HepG2 (cell line): ENCODE measurements around the gene EMC9. TPM values are rescaled to one million over a fixed set of nuclear protein-coding genes. Genes with fewer than 3 reads are reported as not detected.
A peak's percentile ranks its signal among the peaks of the same experiment; 100 is the strongest.

Source experiments
- CREM ChIP-seq, 2 experiments: sonication (generic) in 1 of 2; formaldehyde crosslinking in 1 of 2; IDR thresholded peaks; 2 replicates each; pipeline versions ENCODE4 v1.4.0 to v1.6.1; 2016 to 2020; ENCODE audit warnings: antibody characterized with exemption in 1 of 2, mild to moderate bottlenecking in 1 of 2, missing genetic modification reagents in 1 of 2
- KDM5B ChIP-seq: sonication (generic); formaldehyde crosslinking; IDR thresholded peaks from 2 replicates; pipeline ENCODE4 v1.4.0; 2020; ENCODE audit warnings: missing genetic modification reagents, mild to moderate bottlenecking, borderline replicate concordance
- MED8 ChIP-seq: sonication (generic); formaldehyde crosslinking; IDR thresholded peaks from 2 replicates; pipeline ENCODE4 v1.8.1; 2023; ENCODE audit warnings: mild to moderate bottlenecking, missing genetic modification reagents; ENCODE audit not compliant: insufficient replicate concordance
- TBL1XR1 ChIP-seq: fragments of 150-350 bp; IDR thresholded peaks from 2 replicates; pipeline ENCODE4 v1.6.1; 2014; ENCODE audit warnings: borderline replicate concordance, low read length; ENCODE audit not compliant: partially characterized antibody
- TCF7L2 ChIP-seq: IDR thresholded peaks from 2 replicates; pipeline ENCODE4 v1.6.1; 2011; ENCODE audit warnings: mild to moderate bottlenecking, low read depth, low read length, moderate library complexity
- ZNF343 ChIP-seq: sonication (generic); formaldehyde crosslinking; IDR thresholded peaks from 2 replicates; pipeline ENCODE4 v1.4.0; 2020; ENCODE audit warnings: mild to moderate bottlenecking, missing genetic modification reagents
- ZNF547 ChIP-seq: sonication (generic); formaldehyde crosslinking; IDR thresholded peaks from 2 replicates; pipeline ENCODE4 v1.5.1; 2020; ENCODE audit warnings: mild to moderate bottlenecking, missing genetic modification reagents
- ZNF577 ChIP-seq: sonication (generic); formaldehyde crosslinking; IDR thresholded peaks from 2 replicates; pipeline ENCODE4 v1.4.0; 2020; ENCODE audit warnings: mild to moderate bottlenecking, low read depth, missing genetic modification reagents, borderline replicate concordance
- polyA plus RNA-seq, 8 experiments: library from polyadenylated mRNA; depleted of rRNA in 3 of 8; stranded (reverse) in 7 of 8; unstranded in 1 of 8; fragments of >200 nt; fragmentation: Illumina TruSeq in 4 of 8; extraction: Trizol in 4 of 8; gene quantifications; 2 replicates each; pipeline versions ENCODE4 v1.2.1 to v1.2.3, GENCODE V29; 2011 to 2016; ENCODE audit warnings: low read depth in 4 of 8, missing spikeins in 1 of 8, mixed read lengths in 1 of 8; ENCODE audit not compliant: insufficient read depth in 1 of 8
- total RNA-seq, 5 experiments: library from RNA; depleted of rRNA; stranded (reverse); fragments of >200 nt; fragmentation: Illumina TruSeq; extraction: Trizol; gene quantifications; 2 replicates each; pipeline ENCODE4 v1.2.3, GENCODE V29; 2016; ENCODE audit warnings: low read depth in 1 of 5
- TF ChIP-seq, protein P1 (sequence below): sonication (generic); formaldehyde crosslinking; IDR thresholded peaks from 2 replicates; pipeline ENCODE4 v1.8.0; 2022; ENCODE audit warnings: mild to moderate bottlenecking, missing genetic modification reagents, moderate library complexity
- TF ChIP-seq, protein P2 (sequence below): sonication (generic); formaldehyde crosslinking; IDR thresholded peaks from 2 replicates; pipeline ENCODE4 v1.4.0; 2020; ENCODE audit warnings: missing genetic modification reagents, mild to moderate bottlenecking, borderline replicate concordance
- TF ChIP-seq, protein P3 (sequence below): sonication (generic); formaldehyde crosslinking; IDR thresholded peaks from one replicate; pipeline ENCODE4 v1.5.1; 2020; ENCODE audit warnings: mild to moderate bottlenecking, missing genetic modification reagents; ENCODE audit errors: not compliant biosample characterization
- TF ChIP-seq, protein P4 (sequence below): sonication (generic); formaldehyde crosslinking; IDR thresholded peaks from 2 replicates; pipeline ENCODE4 v1.5.1; 2020; ENCODE audit warnings: missing genetic modification reagents, mild to moderate bottlenecking, borderline replicate concordance

EMC9 gene
- total and polyA plus RNA-seq, 2 of the 13 experiments (the other 11 are each of a cell fraction or from before 2014, with no cell fraction given), result 60.5 to 78.7 TPM

DNA sequence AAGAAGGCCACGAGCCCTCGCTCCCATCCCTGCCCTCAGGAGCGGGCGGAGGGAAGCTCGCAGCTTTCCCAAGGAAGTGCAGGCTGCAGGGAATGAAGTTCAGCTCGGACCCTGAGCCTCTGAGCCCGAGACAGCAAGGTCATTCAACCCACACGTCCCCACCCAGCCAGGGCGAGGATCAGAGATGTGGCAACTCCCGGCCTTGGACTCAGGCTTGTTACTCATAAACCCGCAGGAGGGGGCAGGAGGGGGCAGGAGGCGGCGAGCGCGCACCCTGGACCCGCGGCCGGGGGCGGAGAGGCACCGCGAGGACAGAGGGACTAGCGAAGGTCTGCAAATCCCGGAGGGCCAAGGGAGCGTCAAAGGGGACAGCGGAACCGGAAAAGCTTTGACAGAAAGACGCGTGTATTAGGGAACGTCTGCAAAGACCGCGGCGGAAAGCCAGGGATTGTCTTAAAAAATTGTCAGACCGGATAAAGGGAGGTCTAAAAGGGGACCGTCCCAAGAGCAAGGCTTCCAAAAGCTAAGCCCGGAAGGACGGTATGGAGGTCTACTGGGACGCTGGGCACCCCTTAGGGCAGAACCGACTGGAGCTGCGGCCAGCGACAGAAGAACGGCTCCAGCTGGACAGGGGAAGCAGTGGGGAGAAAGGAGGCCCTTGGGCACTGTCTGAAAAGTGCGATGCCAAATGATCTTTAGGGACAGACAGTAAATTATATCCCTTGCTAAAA lies 27.4 kb downstream of the EMC9 start (continued):
- TF ChIP-seq TCF7L2, result no peak
- TF ChIP-seq MED8, result peak; percentile 99
- no peak for TF ChIP-seq ZNF577
- peak; percentile 84; the same call in 1 of the 2 replicates for TF ChIP-seq CREM (IDR thresholded peaks at IDR 0.05)
- TF ChIP-seq CREM (CRISPR knock-in tag; IDR thresholded peaks at IDR 0.05), result peak; percentile 39; the same call in 1 of the 2 replicates
- TF ChIP-seq, protein P1, sequence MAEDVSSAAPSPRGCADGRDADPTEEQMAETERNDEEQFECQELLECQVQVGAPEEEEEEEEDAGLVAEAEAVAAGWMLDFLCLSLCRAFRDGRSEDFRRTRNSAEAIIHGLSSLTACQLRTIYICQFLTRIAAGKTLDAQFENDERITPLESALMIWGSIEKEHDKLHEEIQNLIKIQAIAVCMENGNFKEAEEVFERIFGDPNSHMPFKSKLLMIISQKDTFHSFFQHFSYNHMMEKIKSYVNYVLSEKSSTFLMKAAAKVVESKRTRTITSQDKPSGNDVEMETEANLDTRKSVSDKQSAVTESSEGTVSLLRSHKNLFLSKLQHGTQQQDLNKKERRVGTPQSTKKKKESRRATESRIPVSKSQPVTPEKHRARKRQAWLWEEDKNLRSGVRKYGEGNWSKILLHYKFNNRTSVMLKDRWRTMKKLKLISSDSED (CRISPR knock-in tag), result no peak; the same call in 1 of the 2 replicates
- TF ChIP-seq, protein P2, sequence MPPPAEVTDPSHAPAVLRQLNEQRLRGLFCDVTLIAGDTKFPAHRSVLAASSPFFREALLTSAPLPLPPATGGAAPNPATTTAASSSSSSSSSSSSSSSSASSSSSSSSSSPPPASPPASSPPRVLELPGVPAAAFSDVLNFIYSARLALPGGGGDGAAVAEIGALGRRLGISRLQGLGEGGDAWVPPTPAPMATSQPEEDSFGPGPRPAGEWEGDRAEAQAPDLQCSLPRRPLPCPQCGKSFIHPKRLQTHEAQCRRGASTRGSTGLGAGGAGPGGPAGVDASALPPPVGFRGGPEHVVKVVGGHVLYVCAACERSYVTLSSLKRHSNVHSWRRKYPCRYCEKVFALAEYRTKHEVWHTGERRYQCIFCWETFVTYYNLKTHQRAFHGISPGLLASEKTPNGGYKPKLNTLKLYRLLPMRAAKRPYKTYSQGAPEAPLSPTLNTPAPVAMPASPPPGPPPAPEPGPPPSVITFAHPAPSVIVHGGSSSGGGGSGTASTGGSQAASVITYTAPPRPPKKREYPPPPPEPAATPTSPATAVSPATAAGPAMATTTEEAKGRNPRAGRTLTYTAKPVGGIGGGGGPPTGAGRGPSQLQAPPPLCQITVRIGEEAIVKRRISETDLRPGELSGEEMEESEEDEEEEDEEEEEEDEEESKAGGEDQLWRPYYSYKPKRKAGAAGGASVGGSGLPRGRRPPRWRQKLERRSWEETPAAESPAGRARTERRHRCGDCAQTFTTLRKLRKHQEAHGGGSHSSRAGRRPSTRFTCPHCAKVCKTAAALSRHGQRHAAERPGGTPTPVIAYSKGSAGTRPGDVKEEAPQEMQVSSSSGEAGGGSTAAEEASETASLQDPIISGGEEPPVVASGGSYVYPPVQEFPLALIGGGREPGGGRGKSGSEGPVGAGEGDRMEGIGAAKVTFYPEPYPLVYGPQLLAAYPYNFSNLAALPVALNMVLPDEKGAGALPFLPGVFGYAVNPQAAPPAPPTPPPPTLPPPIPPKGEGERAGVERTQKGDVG (CRISPR knock-in tag), result peak; percentile 98
- TF ChIP-seq KDM5B (CRISPR knock-in tag), result peak; percentile 97; the same call in 1 of the 2 replicates
- TF ChIP-seq, protein P3, sequence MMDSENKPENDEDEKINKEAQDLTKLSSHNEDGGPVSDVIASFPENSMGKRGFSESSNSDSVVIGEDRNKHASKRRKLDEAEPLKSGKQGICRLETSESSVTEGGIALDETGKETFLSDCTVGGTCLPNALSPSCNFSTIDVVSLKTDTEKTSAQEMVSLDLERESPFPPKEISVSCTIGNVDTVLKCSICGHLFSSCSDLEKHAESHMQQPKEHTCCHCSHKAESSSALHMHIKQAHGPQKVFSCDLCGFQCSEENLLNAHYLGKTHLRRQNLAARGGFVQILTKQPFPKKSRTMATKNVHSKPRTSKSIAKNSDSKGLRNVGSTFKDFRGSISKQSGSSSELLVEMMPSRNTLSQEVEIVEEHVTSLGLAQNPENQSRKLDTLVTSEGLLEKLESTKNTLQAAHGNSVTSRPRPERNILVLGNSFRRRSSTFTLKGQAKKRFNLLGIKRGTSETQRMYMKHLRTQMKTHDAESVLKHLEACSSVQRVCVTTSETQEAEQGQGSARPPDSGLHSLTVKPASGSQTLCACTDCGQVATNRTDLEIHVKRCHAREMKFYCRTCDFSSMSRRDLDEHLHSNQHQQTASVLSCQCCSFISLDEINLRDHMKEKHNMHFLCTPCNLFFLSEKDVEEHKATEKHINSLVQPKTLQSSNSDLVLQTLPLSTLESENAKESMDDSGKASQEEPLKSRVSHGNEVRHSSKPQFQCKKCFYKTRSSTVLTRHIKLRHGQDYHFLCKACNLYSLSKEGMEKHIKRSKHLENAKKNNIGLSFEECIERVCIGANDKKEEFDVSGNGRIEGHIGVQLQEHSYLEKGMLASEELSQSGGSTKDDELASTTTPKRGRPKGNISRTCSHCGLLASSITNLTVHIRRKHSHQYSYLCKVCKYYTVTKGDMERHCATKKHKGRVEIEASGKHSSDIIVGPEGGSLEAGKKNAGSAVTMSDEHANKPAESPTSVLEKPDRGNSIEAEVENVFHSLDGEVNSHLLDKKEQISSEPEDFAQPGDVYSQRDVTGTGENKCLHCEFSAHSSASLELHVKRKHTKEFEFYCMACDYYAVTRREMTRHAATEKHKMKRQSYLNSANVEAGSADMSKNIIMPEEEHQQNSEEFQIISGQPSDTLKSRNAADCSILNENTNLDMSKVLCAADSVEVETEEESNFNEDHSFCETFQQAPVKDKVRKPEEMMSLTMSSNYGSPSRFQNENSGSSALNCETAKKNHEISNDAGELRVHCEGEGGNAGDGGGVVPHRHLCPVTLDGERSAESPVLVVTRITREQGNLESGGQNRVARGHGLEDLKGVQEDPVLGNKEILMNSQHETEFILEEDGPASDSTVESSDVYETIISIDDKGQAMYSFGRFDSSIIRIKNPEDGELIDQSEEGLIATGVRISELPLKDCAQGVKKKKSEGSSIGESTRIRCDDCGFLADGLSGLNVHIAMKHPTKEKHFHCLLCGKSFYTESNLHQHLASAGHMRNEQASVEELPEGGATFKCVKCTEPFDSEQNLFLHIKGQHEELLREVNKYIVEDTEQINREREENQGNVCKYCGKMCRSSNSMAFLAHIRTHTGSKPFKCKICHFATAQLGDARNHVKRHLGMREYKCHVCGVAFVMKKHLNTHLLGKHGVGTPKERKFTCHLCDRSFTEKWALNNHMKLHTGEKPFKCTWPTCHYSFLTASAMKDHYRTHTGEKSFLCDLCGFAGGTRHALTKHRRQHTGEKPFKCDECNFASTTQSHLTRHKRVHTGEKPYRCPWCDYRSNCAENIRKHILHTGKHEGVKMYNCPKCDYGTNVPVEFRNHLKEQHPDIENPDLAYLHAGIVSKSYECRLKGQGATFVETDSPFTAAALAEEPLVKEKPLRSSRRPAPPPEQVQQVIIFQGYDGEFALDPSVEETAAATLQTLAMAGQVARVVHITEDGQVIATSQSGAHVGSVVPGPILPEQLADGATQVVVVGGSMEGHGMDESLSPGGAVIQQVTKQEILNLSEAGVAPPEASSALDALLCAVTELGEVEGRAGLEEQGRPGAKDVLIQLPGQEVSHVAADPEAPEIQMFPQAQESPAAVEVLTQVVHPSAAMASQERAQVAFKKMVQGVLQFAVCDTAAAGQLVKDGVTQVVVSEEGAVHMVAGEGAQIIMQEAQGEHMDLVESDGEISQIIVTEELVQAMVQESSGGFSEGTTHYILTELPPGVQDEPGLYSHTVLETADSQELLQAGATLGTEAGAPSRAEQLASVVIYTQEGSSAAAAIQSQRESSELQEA (CRISPR knock-in tag), result peak; percentile 91
- TF ChIP-seq TBL1XR1, result peak; percentile 95
- peak; percentile 86 for TF ChIP-seq ZNF547 (CRISPR knock-in tag)
- TF ChIP-seq, protein P4, sequence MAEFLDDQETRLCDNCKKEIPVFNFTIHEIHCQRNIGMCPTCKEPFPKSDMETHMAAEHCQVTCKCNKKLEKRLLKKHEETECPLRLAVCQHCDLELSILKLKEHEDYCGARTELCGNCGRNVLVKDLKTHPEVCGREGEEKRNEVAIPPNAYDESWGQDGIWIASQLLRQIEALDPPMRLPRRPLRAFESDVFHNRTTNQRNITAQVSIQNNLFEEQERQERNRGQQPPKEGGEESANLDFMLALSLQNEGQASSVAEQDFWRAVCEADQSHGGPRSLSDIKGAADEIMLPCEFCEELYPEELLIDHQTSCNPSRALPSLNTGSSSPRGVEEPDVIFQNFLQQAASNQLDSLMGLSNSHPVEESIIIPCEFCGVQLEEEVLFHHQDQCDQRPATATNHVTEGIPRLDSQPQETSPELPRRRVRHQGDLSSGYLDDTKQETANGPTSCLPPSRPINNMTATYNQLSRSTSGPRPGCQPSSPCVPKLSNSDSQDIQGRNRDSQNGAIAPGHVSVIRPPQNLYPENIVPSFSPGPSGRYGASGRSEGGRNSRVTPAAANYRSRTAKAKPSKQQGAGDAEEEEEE, result peak; percentile 55
- peak; percentile 99 for TF ChIP-seq ZNF343
